HCT116 (cell line): ENCODE results near the gene ACSS1. TPM values are rescaled to one million over a fixed set of nuclear protein-coding genes. Genes with fewer than 3 reads are reported as not detected.

Experiments
- ATAC-seq: fragments of 200-7000 bp; cut with Tn5 transposase; 2 replicates; pipeline ENCODE4 v1.9.1; 2020; ENCODE audit warnings: mild to moderate bottlenecking, moderate library complexity
- BruUV-seq: library from RNA; stranded (reverse); fragments of 400-500 nt; replicated peaks from 2 replicates; lab custom pipeline; 2021; lab: Mats Ljungman, UMichigan
- CTCF ChIA-PET: fragments of 300-600 bp; sonication (Branson Sonifier 250); formaldehyde crosslinking; loops from one replicate; lab custom pipeline; 2021; ENCODE audit warnings: antibody characterized with exemption; lab: Charles Lee
- POLR2A ChIA-PET: fragments of 300-600, 350-600 bp; sonication (Branson Sonifier 250); formaldehyde crosslinking; loops from one replicate; lab custom pipeline; 2021; ENCODE audit warnings: antibody characterized with exemption; lab: Charles Lee
- RAD21 ChIA-PET, 2 experiments: fragments of 300-600 bp; sonication (Branson Sonifier 250); formaldehyde crosslinking; loops; one replicate each; lab custom pipeline; 2023; ENCODE audit warnings: low total read pairs in 2 of 2; ENCODE audit not compliant: uncharacterized antibody in 2 of 2, unreplicated experiment in 2 of 2, low non-redundant PET in 1 of 2; lab: Charles Lee
- DNase-seq: peaks from one replicate; pipeline ENCODE4 v3.0.0-alpha.2; 2010; ENCODE audit warnings: low read depth, low spot score
- H2AFZ ChIP-seq: fragments of 200-600 bp; shearing (Covaris generic), sonication (generic); 2 replicates; pipeline ENCODE4 v1.6.1; 2017; ENCODE audit warnings: low read depth, mixed run types, mixed read lengths, antibody characterized with exemption, low read length; ENCODE audit not compliant: poor library complexity, severe bottlenecking
- H3K27ac ChIP-seq: 2 replicates; pipeline ENCODE4 v1.5.1; 2012; ENCODE audit warnings: low read depth, low read length
- H3K27me3 ChIP-seq: fragments of 200-600 bp; sonication (generic); 2 replicates; pipeline ENCODE4 v1.6.1; 2016; ENCODE audit warnings: mixed run types, low read length, mixed read lengths; ENCODE audit not compliant: insufficient read depth
- H3K36me3 ChIP-seq, 2 experiments: fragments of 200-500 bp in 1 of 2; fragments of 200-600 bp in 1 of 2; sonication (Bioruptor generic) in 1 of 2; sonication (generic) in 1 of 2; 2 replicates each; pipeline versions ENCODE4 v1.5.1 to v1.6.1; 2014 to 2016; ENCODE audit warnings: low read length in 2 of 2, inconsistent platforms in 1 of 2, mixed read lengths in 1 of 2, mixed run types in 1 of 2; ENCODE audit not compliant: insufficient read depth in 2 of 2, control insufficient read depth in 1 of 2
- H3K4me1 ChIP-seq, 2 experiments: fragments of 200-600 bp in 1 of 2; sonication (generic) in 1 of 2; 2 replicates each; pipeline versions ENCODE4 v1.5.1 to v1.6.1; 2012 to 2017; ENCODE audit warnings: low read length in 2 of 2, inconsistent platforms in 1 of 2, mild to moderate bottlenecking in 1 of 2, mixed read lengths in 1 of 2, mixed run types in 1 of 2, moderate library complexity in 1 of 2; ENCODE audit not compliant: insufficient read depth in 2 of 2, control insufficient read depth in 1 of 2
- H3K4me2 ChIP-seq: fragments of 200-600 bp; sonication (generic); 2 replicates; pipeline ENCODE4 v1.6.1; 2017; ENCODE audit warnings: mixed run types, low read length, mixed read lengths
- H3K4me3 ChIP-seq, 2 experiments: fragments of 200-600 bp in 1 of 2; sonication (generic) in 1 of 2; replicated peaks in 1 of 2; 2 replicates each; pipeline ENCODE4 v1.5.1; 2011 to 2016; ENCODE audit warnings: low read length in 2 of 2, control low read depth in 1 of 2, low read depth in 1 of 2, mild to moderate bottlenecking in 1 of 2, mixed read lengths in 1 of 2, mixed run types in 1 of 2
- H3K79me2 ChIP-seq: fragments of 200-600 bp; sonication (generic); 2 replicates; pipeline ENCODE4 v1.6.1; 2017; ENCODE audit warnings: mild to moderate bottlenecking, mixed run types, low read length, moderate library complexity, mixed read lengths; ENCODE audit not compliant: insufficient read depth
- H3K9ac ChIP-seq: fragments of 200-600 bp; sonication (generic); 2 replicates; pipeline ENCODE4 v1.6.1; 2016; ENCODE audit warnings: low read length, mixed read lengths
- H3K9me2 ChIP-seq: fragments of 200-600 bp; sonication (generic), shearing (Covaris generic); 2 replicates; pipeline ENCODE4 v1.6.1; 2017; ENCODE audit warnings: mixed run types, mild to moderate bottlenecking, moderate library complexity; ENCODE audit not compliant: insufficient read depth
- H3K9me3 ChIP-seq, 2 experiments: fragments of 200-500 bp in 1 of 2; fragments of 200-600 bp in 1 of 2; sonication (Bioruptor generic) in 1 of 2; sonication (generic) in 1 of 2; 2 replicates each; pipeline ENCODE4 v1.6.1; 2014 to 2017; ENCODE audit warnings: low read length in 2 of 2, mixed read lengths in 2 of 2, inconsistent platforms in 1 of 2, low read depth in 1 of 2, mild to moderate bottlenecking in 1 of 2, mixed run types in 1 of 2, moderate library complexity in 1 of 2; ENCODE audit not compliant: control insufficient read depth in 1 of 2, insufficient read depth in 1 of 2
- H4K20me1 ChIP-seq: fragments of 200-600 bp; sonication (generic), shearing (Covaris generic); 2 replicates; pipeline ENCODE4 v1.6.1; 2017; ENCODE audit warnings: mixed run types, mild to moderate bottlenecking, moderate library complexity; ENCODE audit not compliant: insufficient read depth
- ATF3 ChIP-seq: IDR thresholded peaks from 2 replicates; pipeline ENCODE4 v1.6.1; 2012
- CBX3 ChIP-seq: IDR thresholded peaks from 2 replicates; pipeline ENCODE4 v1.6.1; 2012; ENCODE audit warnings: low read depth
- EGR1 ChIP-seq: IDR thresholded peaks from 2 replicates; pipeline ENCODE4 v1.6.1; 2012; ENCODE audit warnings: low read depth
- EZH2 ChIP-seq: fragments of 200-600 bp; sonication (generic); IDR thresholded peaks from 2 replicates; pipeline ENCODE4 v1.6.1; 2017; ENCODE audit warnings: antibody characterized with exemption, mixed run types
- EZH2phosphoT487 ChIP-seq: fragments of 200-600 bp; IDR thresholded peaks from 2 replicates; pipeline ENCODE4 v1.6.1; 2018; ENCODE audit warnings: antibody characterized with exemption, borderline replicate concordance
- JUND ChIP-seq: IDR thresholded peaks from 2 replicates; pipeline ENCODE4 v1.6.1; 2012
- RAD21 ChIP-seq: IDR thresholded peaks from 2 replicates; pipeline ENCODE4 v1.6.1; 2012; ENCODE audit warnings: low read depth, mild to moderate bottlenecking
- SIN3A ChIP-seq: IDR thresholded peaks from 2 replicates; pipeline ENCODE4 v1.6.1; 2012; ENCODE audit warnings: low read depth
- ZFX ChIP-seq: fragments of 450-650 bp; IDR thresholded peaks from 2 replicates; pipeline ENCODE4 v1.6.1; 2017
- intact Hi-C: fragments of 100-400 bp; cut with micrococcal nuclease; formaldehyde crosslinking; loops from 2 replicates; pipeline ENCODE4 v1.10.0; 2022
- total RNA-seq: library from RNA; stranded (reverse); gene quantifications from one replicate; pipeline ENCODE4 v1.2.1, GENCODE V29; 2021; ENCODE audit not compliant: unreplicated experiment
- TF ChIP-seq, protein P1 (sequence below): IDR thresholded peaks from 2 replicates; pipeline ENCODE4 v1.6.1; 2012; ENCODE audit warnings: low read depth
- TF ChIP-seq, protein P2 (sequence below), 3 experiments: fragments of 200-600 bp in 1 of 3; sonication (generic) in 1 of 3; IDR thresholded peaks in 2 of 3; conservative IDR thresholded peaks in 1 of 3; 2 replicates each; pipeline ENCODE4 v1.5.1; 2012 to 2017; ENCODE audit warnings: low read depth in 2 of 3, low read length in 2 of 3, antibody characterized with exemption in 1 of 3, borderline replicate concordance in 1 of 3, control low read depth in 1 of 3, mild to moderate bottlenecking in 1 of 3, mixed read lengths in 1 of 3, mixed run types in 1 of 3, moderate library complexity in 1 of 3; ENCODE audit not compliant: insufficient read depth in 1 of 3
- TF ChIP-seq, protein P3 (sequence below): IDR thresholded peaks from 2 replicates; pipeline ENCODE4 v1.6.1; 2012

Gene ACSS1
- total RNA-seq, 1 experiment from 2014 or later = 0.27 TPM

GRCh38 chr20:25025986-25026605 lies 31.8 kb downstream of the ACSS1 start:
- TF ChIP-seq EGR1 (no peak), CBX3 (no peak), EZH2phosphoT487 (no peak), RAD21 (no peak), SIN3A (no peak), ATF3 (no peak), JUND (no peak), EZH2 (no peak), ZFX (no peak)
- TF ChIP-seq, protein P1, sequence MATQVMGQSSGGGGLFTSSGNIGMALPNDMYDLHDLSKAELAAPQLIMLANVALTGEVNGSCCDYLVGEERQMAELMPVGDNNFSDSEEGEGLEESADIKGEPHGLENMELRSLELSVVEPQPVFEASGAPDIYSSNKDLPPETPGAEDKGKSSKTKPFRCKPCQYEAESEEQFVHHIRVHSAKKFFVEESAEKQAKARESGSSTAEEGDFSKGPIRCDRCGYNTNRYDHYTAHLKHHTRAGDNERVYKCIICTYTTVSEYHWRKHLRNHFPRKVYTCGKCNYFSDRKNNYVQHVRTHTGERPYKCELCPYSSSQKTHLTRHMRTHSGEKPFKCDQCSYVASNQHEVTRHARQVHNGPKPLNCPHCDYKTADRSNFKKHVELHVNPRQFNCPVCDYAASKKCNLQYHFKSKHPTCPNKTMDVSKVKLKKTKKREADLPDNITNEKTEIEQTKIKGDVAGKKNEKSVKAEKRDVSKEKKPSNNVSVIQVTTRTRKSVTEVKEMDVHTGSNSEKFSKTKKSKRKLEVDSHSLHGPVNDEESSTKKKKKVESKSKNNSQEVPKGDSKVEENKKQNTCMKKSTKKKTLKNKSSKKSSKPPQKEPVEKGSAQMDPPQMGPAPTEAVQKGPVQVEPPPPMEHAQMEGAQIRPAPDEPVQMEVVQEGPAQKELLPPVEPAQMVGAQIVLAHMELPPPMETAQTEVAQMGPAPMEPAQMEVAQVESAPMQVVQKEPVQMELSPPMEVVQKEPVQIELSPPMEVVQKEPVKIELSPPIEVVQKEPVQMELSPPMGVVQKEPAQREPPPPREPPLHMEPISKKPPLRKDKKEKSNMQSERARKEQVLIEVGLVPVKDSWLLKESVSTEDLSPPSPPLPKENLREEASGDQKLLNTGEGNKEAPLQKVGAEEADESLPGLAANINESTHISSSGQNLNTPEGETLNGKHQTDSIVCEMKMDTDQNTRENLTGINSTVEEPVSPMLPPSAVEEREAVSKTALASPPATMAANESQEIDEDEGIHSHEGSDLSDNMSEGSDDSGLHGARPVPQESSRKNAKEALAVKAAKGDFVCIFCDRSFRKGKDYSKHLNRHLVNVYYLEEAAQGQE = no peak
- TF ChIP-seq, protein P2, sequence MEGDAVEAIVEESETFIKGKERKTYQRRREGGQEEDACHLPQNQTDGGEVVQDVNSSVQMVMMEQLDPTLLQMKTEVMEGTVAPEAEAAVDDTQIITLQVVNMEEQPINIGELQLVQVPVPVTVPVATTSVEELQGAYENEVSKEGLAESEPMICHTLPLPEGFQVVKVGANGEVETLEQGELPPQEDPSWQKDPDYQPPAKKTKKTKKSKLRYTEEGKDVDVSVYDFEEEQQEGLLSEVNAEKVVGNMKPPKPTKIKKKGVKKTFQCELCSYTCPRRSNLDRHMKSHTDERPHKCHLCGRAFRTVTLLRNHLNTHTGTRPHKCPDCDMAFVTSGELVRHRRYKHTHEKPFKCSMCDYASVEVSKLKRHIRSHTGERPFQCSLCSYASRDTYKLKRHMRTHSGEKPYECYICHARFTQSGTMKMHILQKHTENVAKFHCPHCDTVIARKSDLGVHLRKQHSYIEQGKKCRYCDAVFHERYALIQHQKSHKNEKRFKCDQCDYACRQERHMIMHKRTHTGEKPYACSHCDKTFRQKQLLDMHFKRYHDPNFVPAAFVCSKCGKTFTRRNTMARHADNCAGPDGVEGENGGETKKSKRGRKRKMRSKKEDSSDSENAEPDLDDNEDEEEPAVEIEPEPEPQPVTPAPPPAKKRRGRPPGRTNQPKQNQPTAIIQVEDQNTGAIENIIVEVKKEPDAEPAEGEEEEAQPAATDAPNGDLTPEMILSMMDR (IDR thresholded peaks at IDR 0.05 in 2 of 3, conservative IDR thresholded peaks at IDR 0.05 in 1 of 3; ENCODE audit: borderline replicate concordance in 1 of 3, insufficient read depth in 1 of 3, low read depth in 2 of 3, low read length in 2 of 3) = no peak
- TF ChIP-seq, protein P3, sequence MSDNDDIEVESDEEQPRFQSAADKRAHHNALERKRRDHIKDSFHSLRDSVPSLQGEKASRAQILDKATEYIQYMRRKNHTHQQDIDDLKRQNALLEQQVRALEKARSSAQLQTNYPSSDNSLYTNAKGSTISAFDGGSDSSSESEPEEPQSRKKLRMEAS = no peak
- intact Hi-C loops = no loop called here
- H3K9me2 ChIP-seq = 0 out of 2 replicates have a peak, but pooled peaks cover 3% of the 10 kb centered on the region
- no peaks in the 10 kb centered on the region for H3K27me3 ChIP-seq
- no peaks in the 10 kb centered on the region for H4K20me1 ChIP-seq
- H3K79me2 ChIP-seq = no peaks in the 10 kb centered on the region
- no TSS peak for BruUV-seq
- no peak overlapping the region for H2AFZ ChIP-seq
- ChIA-PET POLR2A (no interaction called here), RAD21 (no interaction called here), CTCF (no interaction called here)
- no peak overlapping the region for H3K27ac ChIP-seq
- no peak overlapping the region for H3K4me2 ChIP-seq
- H3K9me3 ChIP-seq = no peaks in the 10 kb centered on the region
- DNase-seq = no peak
- H3K9ac ChIP-seq = no peak overlapping the region
- no peak for ATAC-seq
- H3K4me3 ChIP-seq = no peak overlapping the region
- H3K36me3 ChIP-seq = no peaks in the 10 kb centered on the region
- H3K4me1 ChIP-seq = peaks cover 0 to 4% of the 10 kb centered on the region in 2 experiments; a peak in 1 of 4 replicates
